Astrocyte of the spinal cord (primary cell): Measurements from ENCODE around the gene MCM6.

Experiments
- DNase-seq: peaks from one replicate; pipeline ENCODE4 v3.0.0; 2011; ENCODE audit warnings: low read depth, low spot score
- H3K4me3 ChIP-seq: 2 replicates; pipeline ENCODE4 v1.5.1; 2011; ENCODE audit warnings: low read depth, mild to moderate bottlenecking, low read length, moderate library complexity
- in situ Hi-C: cut with HindIII; loops from 2 replicates; pipeline ENCODE4 v1.10.0; 2017; ENCODE audit warnings: low sequenced_read_pairs
- TF ChIP-seq, protein P1 (sequence below): IDR thresholded peaks from 2 replicates; pipeline ENCODE4 v1.5.1; 2012; ENCODE audit warnings: low read depth, mild to moderate bottlenecking, low read length, inconsistent platforms

Gene MCM6

DNA sequence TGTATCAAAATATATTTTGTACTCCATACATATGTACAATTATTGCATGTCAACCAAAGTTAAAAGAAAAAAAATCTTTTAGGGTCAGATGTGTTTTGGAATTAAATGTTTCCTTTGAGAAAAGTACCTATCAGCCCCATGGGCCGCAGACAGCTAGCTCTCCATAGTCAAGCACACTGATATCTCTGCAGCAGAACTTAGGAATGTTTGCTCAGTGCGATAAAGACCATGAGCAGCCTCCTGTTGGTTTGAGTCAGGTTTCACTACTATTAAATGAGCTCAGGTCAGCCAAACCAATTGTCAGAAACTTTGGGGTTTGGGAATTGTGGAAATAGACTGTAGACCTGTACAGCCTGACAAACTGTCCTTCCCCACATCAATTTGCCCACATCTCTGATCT is 73.0 kb downstream of the MCM6 start:
- no peak overlapping the region for H3K4me3 ChIP-seq
- no peak for DNase-seq
- TF ChIP-seq, protein P1, sequence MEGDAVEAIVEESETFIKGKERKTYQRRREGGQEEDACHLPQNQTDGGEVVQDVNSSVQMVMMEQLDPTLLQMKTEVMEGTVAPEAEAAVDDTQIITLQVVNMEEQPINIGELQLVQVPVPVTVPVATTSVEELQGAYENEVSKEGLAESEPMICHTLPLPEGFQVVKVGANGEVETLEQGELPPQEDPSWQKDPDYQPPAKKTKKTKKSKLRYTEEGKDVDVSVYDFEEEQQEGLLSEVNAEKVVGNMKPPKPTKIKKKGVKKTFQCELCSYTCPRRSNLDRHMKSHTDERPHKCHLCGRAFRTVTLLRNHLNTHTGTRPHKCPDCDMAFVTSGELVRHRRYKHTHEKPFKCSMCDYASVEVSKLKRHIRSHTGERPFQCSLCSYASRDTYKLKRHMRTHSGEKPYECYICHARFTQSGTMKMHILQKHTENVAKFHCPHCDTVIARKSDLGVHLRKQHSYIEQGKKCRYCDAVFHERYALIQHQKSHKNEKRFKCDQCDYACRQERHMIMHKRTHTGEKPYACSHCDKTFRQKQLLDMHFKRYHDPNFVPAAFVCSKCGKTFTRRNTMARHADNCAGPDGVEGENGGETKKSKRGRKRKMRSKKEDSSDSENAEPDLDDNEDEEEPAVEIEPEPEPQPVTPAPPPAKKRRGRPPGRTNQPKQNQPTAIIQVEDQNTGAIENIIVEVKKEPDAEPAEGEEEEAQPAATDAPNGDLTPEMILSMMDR, result no peak
- in situ Hi-C loops, result no loop called here

DNA sequence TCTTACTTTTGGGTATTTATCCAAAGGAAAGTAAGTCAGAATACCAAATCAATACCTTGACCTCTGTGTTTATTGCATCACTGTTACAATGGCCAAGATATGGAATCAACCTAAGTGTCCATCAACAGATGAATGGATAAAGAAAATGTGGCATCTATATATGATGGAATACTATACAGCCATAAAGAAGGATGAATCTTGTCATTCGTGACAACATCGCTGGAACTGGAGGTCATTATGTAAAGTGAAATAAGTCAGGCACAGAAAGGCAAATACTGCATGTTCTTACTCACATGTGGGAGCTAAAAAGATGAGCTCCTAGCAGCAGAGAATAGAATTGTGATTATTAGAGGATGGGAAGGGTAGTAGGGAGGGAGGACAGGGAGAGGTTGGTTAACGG is 73.9 kb downstream of the MCM6 start:
- in situ Hi-C loops, result no loop called here
- DNase-seq, result no peak
- no peak overlapping the region for H3K4me3 ChIP-seq
- TF ChIP-seq, protein P1, result no peak

DNA sequence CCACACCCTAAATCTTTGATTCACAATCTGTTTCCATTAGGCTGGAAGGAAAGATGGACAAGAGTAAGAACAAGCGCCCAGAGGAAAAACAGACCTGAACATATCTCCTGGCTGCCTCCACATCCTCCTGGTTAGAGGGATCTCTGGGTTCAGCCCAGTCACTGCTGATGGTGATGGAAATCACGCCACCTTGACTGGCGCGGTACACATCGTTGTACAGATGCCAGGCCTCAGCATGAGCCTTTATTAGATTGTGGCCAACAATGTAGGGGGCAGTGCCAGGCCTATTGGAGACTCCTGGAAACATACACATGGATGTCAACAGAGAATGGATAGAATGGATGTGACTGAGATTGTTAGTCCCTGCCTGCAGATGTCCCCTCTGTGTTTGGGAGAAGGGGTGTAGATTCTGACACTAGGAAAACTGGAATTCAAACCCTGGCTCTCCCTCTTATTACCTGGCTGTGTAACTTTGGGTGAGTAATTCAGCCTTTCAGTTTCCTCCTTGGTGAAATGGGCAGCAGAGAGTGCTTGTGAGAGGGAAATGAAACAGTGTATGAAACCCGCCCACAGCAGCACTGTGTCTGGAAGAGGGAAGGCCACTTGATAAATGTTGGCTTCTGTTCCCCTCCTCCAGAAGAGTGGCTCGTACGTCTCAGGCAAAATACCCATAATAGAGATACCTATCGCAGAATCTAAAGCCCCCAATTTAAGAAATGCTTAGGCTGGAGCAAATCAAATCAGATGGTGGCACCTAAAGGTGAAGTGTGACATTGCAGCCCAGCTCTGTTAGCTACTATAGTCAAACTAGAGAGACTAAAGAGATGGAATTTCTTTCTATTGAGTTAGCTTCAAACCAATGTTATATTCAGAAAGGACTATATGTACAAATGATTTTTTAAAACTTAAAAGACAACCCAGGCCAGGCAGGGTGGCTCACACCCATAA is 75.5 kb downstream of the MCM6 start:
- H3K4me3 ChIP-seq, result no peak overlapping the region
- in situ Hi-C loops, result no loop called here
- TF ChIP-seq, protein P1, result no peak
- DNase-seq, result no peak

DNA sequence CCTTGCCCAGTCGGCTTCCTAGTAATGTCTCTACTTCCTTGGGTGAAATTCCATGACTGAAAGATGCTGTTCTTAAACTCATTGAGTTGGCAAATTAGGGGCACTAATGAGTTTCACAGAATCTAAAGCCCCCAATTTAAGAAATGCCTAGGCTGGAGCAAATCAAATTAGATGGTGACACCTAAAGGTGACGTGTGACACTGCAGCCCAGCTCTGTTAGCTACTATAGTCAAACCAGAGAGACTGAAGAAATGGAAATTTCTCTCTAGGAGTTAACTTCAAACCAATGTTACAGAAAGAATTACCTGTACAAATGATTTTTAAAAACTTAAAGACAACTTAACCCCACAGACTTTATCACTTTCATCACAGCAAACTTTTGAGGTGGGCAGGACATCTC is 76.5 kb downstream of the MCM6 start:
- DNase-seq, result no peak
- TF ChIP-seq, protein P1, result no peak
- no peak overlapping the region for H3K4me3 ChIP-seq
- in situ Hi-C loops, result no loop called here

DNA sequence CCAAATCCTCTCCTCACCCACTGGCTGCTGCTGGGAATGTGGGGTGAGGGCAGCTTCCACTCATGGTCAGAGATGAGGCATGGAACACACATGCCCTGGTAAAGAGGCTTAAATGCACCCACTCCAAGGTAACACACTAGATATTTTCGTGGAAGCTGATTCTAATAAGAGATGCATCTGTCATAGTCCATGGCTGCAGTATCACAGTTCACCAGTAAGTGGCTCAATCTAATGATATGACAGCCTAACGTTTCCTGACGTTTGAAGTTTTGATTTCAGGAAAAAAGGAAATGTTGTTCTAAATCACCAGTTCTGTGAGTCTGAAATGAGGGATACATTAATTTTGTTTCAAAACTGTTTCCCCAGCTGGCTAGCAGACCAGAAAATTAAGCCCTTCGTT is 77.5 kb downstream of the MCM6 start:
- no peak for DNase-seq
- in situ Hi-C loops, result no loop called here
- TF ChIP-seq, protein P1, result peak; percentile 34
- no peak overlapping the region for H3K4me3 ChIP-seq

DNA sequence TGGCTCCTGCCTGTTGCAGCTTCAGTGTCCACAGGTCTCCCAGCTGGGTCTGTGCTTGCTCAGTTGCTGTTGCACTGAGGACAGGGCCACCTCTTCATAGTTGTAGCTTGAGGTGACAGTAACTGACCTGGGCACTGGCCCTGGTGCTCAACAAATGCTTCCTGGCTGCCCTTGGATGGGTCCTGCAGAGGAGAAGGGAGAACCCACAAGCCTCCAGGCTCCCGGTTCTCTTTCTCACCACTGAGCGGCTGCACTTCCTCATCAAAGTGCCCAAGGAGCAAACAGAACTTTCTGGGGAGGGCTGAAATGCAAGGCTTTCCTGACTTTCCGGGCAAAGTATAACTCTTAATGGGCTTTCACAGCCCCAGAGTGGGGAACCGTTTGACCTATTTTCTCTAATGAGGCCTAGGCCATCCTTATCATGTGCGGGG is 78.0 kb downstream of the MCM6 start:
- in situ Hi-C loops, result no loop called here
- no peak overlapping the region for H3K4me3 ChIP-seq
- no peak for DNase-seq
- TF ChIP-seq, protein P1, result no peak
